Esophagus muscularis mucosa (tissue), 4 donors: ENCODE data around the gene FERMT3.

Experiments
- CTCF ChIP-seq, 3 experiments: fragments of 200-600 bp in 2 of 3; fragments of 450-650 bp in 1 of 3; sonication (generic) in 2 of 3; IDR thresholded peaks; one replicate each; pipeline ENCODE4 v1.5.1; 2017 to 2019; ENCODE audit warnings: antibody characterized with exemption in 3 of 3, mild to moderate bottlenecking in 2 of 3, moderate library complexity in 1 of 3
- EP300 ChIP-seq: sonication (generic); formaldehyde crosslinking; IDR thresholded peaks from one replicate; pipeline ENCODE4 v1.6.1; 2017; ENCODE audit warnings: antibody characterized with exemption
- POLR2A ChIP-seq: fragments of 450-650 bp; IDR thresholded peaks from one replicate; pipeline ENCODE4 v1.6.1; 2017; ENCODE audit warnings: antibody characterized with exemption, moderate library complexity, mild to moderate bottlenecking, low read depth

- TF ChIP-seq POLR2A (no peak), CTCF (IDR thresholded peaks at IDR 0.05) (no peak), EP300 (no peak)
Measured at GRCh38 chr11:64245797-64246620, 39.5 kb downstream of the FERMT3 start.
